ENCODE data around the gene SPRY2. TPM values are rescaled to one million over a fixed set of nuclear protein-coding genes. Genes with fewer than 3 reads are reported as not detected.

The SPRY2 gene, protein sequence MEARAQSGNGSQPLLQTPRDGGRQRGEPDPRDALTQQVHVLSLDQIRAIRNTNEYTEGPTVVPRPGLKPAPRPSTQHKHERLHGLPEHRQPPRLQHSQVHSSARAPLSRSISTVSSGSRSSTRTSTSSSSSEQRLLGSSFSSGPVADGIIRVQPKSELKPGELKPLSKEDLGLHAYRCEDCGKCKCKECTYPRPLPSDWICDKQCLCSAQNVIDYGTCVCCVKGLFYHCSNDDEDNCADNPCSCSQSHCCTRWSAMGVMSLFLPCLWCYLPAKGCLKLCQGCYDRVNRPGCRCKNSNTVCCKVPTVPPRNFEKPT
- not detected for total RNA-seq

DNA sequence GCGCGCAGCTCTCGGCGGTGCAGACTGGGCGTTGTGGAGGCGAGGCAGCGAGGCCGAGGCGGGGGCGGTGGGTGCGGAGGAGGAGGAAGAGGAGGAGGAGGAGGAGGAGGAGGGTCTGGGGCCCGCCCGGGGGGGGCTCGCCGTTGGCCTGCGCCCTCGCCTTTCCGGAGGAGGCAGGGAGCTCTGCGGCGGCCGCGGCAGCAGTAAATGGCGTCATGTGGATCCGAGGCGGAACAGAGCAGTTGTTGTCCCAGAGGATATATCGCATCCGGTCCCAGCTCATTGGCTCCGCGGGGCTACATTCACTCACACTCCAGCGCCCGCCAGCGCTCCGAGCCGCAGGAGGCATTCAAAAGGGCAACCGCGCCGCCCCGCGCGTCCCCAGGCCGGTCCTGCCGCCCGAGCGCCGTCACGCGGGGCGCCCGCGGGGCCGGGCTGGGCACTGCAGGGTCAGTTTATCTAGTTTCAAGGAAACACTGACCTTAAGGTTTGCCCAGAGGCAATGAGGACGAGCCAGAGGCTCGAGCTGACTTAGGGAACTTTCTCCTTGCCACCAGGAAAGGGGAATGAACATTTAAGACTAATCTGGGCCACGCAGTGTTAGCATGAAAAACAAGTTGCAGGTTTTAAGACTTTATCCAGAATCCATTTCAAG is at the start of gene SPRY2:
TSS of gene SPRY2 (minus strand) at position 26 of the 655 bp plus-strand sequence. CDS start 3,421 bp downstream, outside the sequence.
- peaks cover 47% of the 10 kb centered on the region for H3K27me3 Mint-ChIP-seq
- peak within 1 kb of the TSS; percentile 65 for H3K4me3 Mint-ChIP-seq
- peak; percentile 55 for ATAC-seq (replicated peaks)
- H3K4me1 Mint-ChIP-seq: peaks cover 3% of the 10 kb centered on the region
- H3K36me3 Mint-ChIP-seq (ENCODE audit: low read depth): no peaks in the 10 kb centered on the region
- no peak within 1 kb of the TSS for H3K27ac Mint-ChIP-seq
- no peaks in the 10 kb centered on the region for H3K9me3 Mint-ChIP-seq

DNA sequence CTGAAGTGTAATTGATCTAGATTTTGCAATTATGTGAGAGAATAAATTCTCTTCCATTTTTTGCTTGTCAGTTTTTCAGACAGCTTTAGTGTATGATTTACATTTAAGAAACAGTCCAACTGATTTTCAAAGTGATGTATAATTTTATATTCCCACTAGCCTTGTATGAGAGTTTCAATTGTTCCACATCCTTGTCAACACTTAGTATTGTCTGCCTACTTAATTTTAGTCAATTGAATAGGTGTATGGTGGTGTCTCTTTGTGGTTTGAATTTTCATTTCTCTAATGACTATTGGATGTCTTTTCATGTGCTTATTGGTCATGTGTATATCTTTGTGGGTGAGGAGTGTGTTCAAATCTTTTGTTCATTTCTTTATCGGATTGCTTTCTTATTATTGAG is 49.4 kb upstream of the SPRY2 start:
- Mint-ChIP-seq H3K27ac (no peak overlapping the region), H3K4me1 (no peaks in the 10 kb centered on the region), H3K36me3 (ENCODE audit: low read depth) (no peaks in the 10 kb centered on the region), H3K9me3 (peaks cover 8% of the 10 kb centered on the region), H3K4me3 (no peak overlapping the region), H3K27me3 (no peaks in the 10 kb centered on the region)
- ATAC-seq (replicated peaks): no peak

DNA sequence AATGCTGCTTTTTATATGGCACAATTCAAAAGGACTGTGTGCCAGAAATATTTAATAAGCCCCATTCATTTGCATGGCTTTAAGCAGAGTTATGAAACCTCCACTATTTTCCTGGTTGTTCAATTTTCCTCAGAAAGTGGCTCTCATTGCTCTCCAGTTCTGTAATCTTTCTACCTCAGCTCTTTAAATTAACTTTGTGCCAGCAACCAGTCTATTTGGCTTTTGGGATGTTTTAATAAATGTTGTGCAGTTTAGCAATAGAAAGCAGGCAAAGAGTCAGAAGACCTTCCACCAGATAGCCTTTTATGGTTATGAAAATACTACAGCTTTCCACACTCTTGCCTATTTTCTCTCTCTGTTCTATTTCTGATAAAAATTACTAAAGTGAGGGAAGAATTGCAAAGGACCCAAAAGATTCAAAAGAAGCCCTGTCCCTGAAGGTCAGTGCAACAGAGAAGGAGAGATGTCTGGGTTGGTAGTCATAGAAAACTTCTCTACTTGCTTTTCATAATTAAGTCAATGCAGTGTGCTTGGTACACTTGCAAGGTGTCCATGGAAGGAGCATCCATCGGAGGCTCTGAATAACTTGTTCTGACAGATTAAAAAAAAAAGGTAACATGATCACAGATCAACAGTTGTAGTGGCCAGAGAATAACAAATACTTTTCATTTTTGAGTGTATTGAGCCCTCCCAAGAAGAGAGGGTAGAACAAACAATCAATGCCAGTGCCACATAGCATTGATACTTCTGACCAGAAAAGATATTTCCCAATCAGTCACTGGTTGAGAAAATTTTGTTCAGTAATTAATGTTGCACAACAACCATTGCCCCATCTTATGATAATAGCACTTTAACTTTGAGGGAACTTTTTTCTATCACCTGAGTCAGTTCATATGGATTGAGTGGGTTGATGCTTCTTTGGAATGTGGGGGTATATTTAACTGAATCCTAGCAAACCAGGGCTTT is 48.4 kb upstream of the SPRY2 start:
- Mint-ChIP-seq H3K36me3 (ENCODE audit: low read depth) (no peaks in the 10 kb centered on the region), H3K27me3 (no peaks in the 10 kb centered on the region)

DNA sequence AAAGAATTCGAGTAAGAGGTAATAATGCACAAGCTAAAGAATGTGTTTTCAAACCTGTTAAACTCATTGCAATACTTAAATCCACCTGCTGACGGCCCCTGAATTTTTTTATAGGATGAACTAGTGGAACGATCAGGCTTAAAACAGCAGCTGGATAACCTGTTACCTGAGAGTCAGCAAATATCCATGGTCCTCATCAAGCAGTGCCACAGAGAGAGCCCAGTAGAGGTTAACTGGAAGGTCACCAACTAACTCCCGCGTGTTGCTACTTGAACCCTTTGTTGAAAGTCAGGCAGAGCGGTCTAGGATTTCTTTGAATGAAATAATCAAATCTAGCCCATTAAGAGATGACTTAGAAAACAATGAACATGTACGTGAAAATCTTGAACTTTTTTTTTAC is 47.6 kb upstream of the SPRY2 start:
- Mint-ChIP-seq H3K9me3 (peaks cover 3% of the 10 kb centered on the region), H3K4me3 (no peak overlapping the region), H3K36me3 (ENCODE audit: low read depth) (no peaks in the 10 kb centered on the region), H3K27me3 (no peaks in the 10 kb centered on the region), H3K27ac (no peak overlapping the region), H3K4me1 (no peaks in the 10 kb centered on the region)
- ATAC-seq (replicated peaks): no peak

More for the DNA sequence above, 48.4 kb upstream of the SPRY2 start:
- ATAC-seq (replicated peaks): no peak
- peaks cover 8% of the 10 kb centered on the region for H3K9me3 Mint-ChIP-seq
- no peaks in the 10 kb centered on the region for H3K4me1 Mint-ChIP-seq
- no peak overlapping the region for H3K4me3 Mint-ChIP-seq
- H3K27ac Mint-ChIP-seq: no peak overlapping the region

DNA sequence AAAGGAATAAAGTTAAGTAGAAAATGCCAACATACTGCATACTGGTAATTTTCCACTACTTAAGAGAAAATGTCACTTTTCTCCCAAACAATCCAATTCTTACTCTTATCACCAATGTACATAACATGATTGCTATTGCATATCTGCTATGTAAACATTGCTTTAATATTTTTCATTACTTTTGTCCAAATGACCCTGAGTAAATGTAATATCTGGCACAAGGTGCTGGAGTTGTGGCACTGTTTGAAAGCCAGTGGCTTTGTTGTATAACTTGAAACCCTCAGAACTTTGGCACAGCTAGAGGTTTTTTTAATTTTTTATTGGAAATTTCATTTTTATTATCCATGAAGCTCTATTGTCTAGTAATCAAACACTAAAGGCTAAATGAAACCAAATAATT is 45.7 kb upstream of the SPRY2 start:
- ATAC-seq (replicated peaks): no peak
- no peak overlapping the region for H3K27ac Mint-ChIP-seq
- no peaks in the 10 kb centered on the region for H3K36me3 Mint-ChIP-seq (ENCODE audit: low read depth)
- H3K27me3 Mint-ChIP-seq: no peaks in the 10 kb centered on the region
- H3K9me3 Mint-ChIP-seq: no peaks in the 10 kb centered on the region
- H3K4me3 Mint-ChIP-seq: no peak overlapping the region
- H3K4me1 Mint-ChIP-seq: no peaks in the 10 kb centered on the region

DNA sequence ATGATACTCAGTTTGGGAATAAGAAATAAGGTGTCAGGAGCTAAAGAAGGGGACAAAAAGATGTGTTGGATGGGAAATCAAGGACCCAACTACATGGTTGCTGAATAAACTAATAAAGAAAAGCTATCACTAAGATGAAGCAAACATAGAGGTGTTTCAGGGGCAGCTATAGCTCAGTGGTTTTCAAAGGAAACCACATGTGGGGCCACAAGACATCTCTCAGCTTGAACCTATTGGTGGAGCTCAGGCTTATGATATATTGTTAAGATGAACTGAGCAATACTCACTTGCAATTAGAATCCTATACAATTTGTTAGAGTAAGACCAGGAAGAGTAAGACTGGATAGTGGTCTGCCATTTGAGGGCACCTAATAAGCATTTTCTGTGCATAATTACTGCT is 45.1 kb upstream of the SPRY2 start:
- Mint-ChIP-seq H3K4me1 (no peaks in the 10 kb centered on the region), H3K4me3 (no peak overlapping the region), H3K27me3 (no peaks in the 10 kb centered on the region), H3K36me3 (ENCODE audit: low read depth) (no peaks in the 10 kb centered on the region), H3K9me3 (no peaks in the 10 kb centered on the region), H3K27ac (no peak overlapping the region)
- no peak for ATAC-seq (replicated peaks)

DNA sequence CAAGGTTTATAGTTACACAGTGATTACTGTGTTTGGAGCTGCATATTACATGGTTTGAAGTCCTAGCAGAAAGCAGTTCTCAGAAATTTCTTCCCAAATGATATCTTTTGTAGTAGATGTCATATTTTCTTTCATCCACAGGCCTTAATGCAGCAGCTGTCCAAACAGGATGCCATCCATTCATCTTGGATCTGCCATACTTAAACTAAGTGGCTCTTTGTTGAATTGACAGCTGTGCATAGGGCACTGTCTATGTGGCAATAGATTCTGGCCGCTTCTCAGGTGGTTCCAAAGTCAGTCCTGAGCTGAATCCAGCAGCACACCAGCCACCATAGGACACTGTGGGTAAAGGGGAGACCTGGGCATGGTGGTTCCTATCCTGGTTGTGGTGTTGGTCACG is 41.6 kb upstream of the SPRY2 start:
- no peak overlapping the region for H3K4me3 Mint-ChIP-seq
- no peaks in the 10 kb centered on the region for H3K4me1 Mint-ChIP-seq
- H3K36me3 Mint-ChIP-seq (ENCODE audit: low read depth): no peaks in the 10 kb centered on the region
- no peak overlapping the region for H3K27ac Mint-ChIP-seq
- H3K27me3 Mint-ChIP-seq: no peaks in the 10 kb centered on the region
- H3K9me3 Mint-ChIP-seq: no peaks in the 10 kb centered on the region
- no peak for ATAC-seq (replicated peaks)

DNA sequence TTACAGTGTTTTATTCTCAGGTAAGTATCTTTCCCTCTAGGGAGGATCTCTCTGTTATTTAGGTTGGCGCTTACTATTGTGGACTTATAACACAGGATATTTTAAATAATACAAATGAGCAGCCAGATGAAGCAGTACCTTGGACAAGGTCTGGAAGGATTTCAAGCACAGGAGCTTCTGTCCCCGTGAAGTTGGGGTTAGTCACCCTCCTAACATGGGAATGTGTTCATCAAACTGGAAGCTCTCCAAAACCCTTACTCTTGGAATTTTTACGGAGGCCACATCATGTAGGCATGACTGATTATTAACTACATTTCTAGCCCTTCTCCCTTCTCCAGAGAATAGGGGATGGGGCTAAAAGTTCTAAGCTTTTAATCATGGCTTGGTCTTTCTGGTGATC is 38.3 kb upstream of the SPRY2 start:
- no peak overlapping the region for H3K4me3 Mint-ChIP-seq
- ATAC-seq (replicated peaks): no peak
- H3K9me3 Mint-ChIP-seq: no peaks in the 10 kb centered on the region
- no peaks in the 10 kb centered on the region for H3K4me1 Mint-ChIP-seq
- H3K27ac Mint-ChIP-seq: no peak overlapping the region
- no peaks in the 10 kb centered on the region for H3K36me3 Mint-ChIP-seq (ENCODE audit: low read depth)
- H3K27me3 Mint-ChIP-seq: no peaks in the 10 kb centered on the region

DNA sequence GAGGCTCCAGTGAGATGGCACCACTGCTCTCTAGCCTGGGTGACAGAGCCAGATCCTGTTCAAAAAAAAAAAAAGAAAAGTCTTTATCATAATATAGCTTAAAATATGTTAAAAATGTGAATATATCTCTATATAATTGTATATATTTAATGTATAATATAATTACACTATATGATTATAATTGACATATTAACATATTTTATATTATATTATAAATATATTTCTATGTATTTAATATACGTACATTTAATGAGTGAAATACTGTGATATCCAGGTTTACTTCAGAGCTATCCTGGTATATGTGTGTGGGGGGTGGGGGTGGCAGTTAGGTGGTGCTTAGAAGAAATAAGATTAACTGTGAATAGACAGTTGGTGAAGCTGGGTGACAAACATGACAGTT is 35.6 kb upstream of the SPRY2 start:
- ATAC-seq (replicated peaks): no peak
- no peaks in the 10 kb centered on the region for H3K27me3 Mint-ChIP-seq

DNA sequence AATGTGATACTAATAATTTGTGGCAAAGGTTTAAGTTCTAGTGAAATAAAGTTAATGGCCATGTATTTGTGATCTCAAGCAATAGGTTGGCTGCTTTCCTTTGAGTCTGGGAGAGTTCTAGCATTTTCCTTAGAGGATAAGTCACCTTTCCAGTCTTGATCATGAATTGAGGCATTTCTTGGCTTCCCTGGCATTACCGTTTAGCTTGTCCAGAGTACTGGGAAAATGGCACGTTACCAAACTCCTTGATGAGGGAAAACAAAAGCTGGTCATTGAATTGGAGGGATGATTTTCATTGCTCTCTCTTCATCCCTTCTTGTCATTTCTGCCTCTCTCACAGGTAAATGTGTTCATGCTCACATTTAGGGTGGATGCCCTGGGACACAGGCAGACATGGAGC is 34.0 kb upstream of the SPRY2 start:
- H3K9me3 Mint-ChIP-seq: no peaks in the 10 kb centered on the region
- H3K36me3 Mint-ChIP-seq (ENCODE audit: low read depth): no peaks in the 10 kb centered on the region
- H3K4me3 Mint-ChIP-seq: no peak overlapping the region
- ATAC-seq (replicated peaks): no peak
- H3K27ac Mint-ChIP-seq: no peak overlapping the region
- H3K4me1 Mint-ChIP-seq: no peaks in the 10 kb centered on the region
- H3K27me3 Mint-ChIP-seq: no peaks in the 10 kb centered on the region

More for the DNA sequence above, 35.6 kb upstream of the SPRY2 start:
- Mint-ChIP-seq H3K4me3 (no peak overlapping the region), H3K36me3 (ENCODE audit: low read depth) (no peaks in the 10 kb centered on the region), H3K9me3 (no peaks in the 10 kb centered on the region), H3K4me1 (no peaks in the 10 kb centered on the region), H3K27ac (no peak overlapping the region)

DNA sequence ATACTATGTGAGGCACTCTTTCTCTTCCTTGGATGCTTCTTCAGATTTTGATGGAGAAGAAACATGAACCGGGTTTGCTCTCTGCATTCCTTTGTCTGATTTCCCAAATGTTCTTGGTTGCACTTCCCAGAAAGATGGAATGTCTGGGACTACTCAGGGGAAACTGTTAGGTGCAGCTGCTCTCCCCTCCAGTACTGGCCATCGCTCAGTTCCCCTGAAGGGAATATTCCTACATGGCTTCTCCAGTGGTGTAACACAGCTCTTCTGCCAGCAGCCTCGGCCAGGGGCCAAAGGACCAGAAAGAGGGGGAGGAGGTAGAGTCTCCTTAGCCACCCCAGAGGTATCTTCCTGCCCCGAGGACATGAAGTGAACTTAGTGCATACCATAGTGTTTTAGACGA is 33.5 kb upstream of the SPRY2 start:
- no peaks in the 10 kb centered on the region for H3K36me3 Mint-ChIP-seq (ENCODE audit: low read depth)
- no peak overlapping the region for H3K4me3 Mint-ChIP-seq
- ATAC-seq (replicated peaks): no peak
- H3K9me3 Mint-ChIP-seq: no peaks in the 10 kb centered on the region
- no peak overlapping the region for H3K27ac Mint-ChIP-seq
- no peaks in the 10 kb centered on the region for H3K27me3 Mint-ChIP-seq
- no peaks in the 10 kb centered on the region for H3K4me1 Mint-ChIP-seq

DNA sequence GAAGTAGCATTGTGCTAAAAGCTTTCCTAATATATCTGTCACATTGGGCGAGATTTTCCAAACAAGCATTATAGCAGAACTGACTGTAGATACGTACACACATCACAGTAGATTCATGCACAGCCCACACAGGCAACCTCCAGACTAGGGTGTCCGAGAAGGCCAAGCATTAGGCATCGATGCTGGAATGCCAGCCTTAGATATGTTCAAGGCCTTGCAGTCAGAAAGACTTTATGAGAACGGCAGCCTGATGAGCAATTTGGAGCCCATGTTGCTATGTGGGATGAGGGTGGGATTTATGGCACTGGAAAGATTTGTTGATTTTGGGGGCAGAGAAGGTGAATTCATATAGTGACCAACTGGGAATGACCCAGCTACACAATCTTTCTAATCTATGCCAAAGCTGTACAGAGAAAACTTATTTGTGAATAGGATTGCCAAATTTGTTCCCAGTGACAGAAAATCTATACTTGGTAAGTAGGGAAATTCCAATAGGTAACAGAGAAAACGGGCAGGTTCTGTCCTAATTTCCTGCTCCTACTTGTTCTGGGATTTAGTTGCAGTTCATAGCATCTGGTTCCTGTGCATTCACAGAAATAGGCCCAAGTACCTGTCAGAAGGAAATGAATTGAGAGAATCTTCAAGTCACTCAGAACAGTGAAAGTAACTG is 31.0 kb upstream of the SPRY2 start:
- Mint-ChIP-seq H3K4me3 (no peak overlapping the region), H3K36me3 (ENCODE audit: low read depth) (no peaks in the 10 kb centered on the region), H3K27ac (no peak overlapping the region), H3K27me3 (no peaks in the 10 kb centered on the region), H3K9me3 (no peaks in the 10 kb centered on the region), H3K4me1 (no peaks in the 10 kb centered on the region)
- ATAC-seq (replicated peaks): no peak

DNA sequence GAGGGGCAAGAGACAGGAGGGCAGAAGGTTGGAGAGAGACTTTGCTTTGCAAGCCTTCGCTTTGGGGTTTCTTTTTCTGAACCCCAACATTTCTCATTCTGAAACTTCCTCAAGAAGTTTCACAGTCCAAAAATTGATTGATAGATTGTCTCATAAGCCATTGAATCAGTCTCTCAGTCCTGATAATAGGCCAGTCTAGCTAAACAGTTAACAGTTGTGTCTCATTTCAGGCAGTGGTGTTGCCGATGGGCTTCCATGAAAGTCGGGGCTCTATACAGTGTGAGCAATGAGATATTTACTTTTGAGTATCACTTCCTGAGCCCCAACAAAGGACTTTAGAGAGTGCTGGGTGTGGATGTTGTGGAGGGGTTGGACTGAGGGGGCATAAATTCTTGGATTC is 26.5 kb upstream of the SPRY2 start:
- no peak overlapping the region for H3K27ac Mint-ChIP-seq
- H3K36me3 Mint-ChIP-seq (ENCODE audit: low read depth): no peaks in the 10 kb centered on the region
- no peak for ATAC-seq (replicated peaks)
- no peaks in the 10 kb centered on the region for H3K4me1 Mint-ChIP-seq
- H3K27me3 Mint-ChIP-seq: peaks cover 5% of the 10 kb centered on the region
- no peak overlapping the region for H3K4me3 Mint-ChIP-seq
- no peaks in the 10 kb centered on the region for H3K9me3 Mint-ChIP-seq

DNA sequence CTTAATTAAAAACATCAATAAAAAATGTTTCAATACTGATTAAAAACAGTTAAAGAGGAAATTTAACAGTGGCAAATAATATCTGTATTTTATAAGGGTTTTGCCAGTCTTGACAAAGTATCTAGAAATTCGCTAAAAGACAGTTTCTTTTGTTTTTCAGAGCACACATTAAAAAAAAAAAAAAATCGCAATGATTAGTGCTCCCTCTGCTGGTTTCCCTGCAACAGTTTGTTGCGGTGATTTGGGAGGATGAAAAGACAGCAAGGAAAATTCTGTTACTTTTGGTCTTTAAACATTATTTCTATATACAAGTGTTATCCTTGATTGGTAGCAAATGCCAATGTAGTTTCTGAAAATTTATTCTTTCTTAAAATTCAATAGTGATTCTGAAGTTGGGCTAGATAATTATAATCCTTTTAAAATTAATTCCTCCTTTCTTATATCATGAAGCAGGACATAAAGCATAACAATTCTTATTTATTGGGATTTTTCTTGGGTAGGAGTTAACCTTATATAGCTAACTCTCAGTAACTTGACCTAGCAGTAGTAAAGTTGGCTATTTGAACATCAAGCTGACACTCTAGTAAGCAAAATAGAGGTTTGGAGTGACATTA is 23.1 kb upstream of the SPRY2 start:
- peaks cover 5% of the 10 kb centered on the region for H3K27me3 Mint-ChIP-seq
- H3K9me3 Mint-ChIP-seq: no peaks in the 10 kb centered on the region
- H3K4me1 Mint-ChIP-seq: no peaks in the 10 kb centered on the region
- no peak overlapping the region for H3K27ac Mint-ChIP-seq
- H3K36me3 Mint-ChIP-seq (ENCODE audit: low read depth): no peaks in the 10 kb centered on the region
- ATAC-seq (replicated peaks): no peak
- no peak overlapping the region for H3K4me3 Mint-ChIP-seq
